LNCAP (cell line): ENCODE results near the gene CYP1A2.

Experiments used
- CTCF ChIP-seq: fragments of 450-650 bp; IDR thresholded peaks from 2 replicates; pipeline ENCODE4 v1.5.1; 2017; ENCODE audit warnings: mild to moderate bottlenecking

CYP1A2 gene

GRCh38 chr15:74768099-74768770, 19.6 kb downstream of the CYP1A2 start:
- TF ChIP-seq CTCF: no peak

GRCh38 chr15:74768771-74769342, 20.2 kb downstream of the CYP1A2 start:
- peak; percentile 77 for TF ChIP-seq CTCF

GRCh38 chr15:74769463-74770025, 20.9 kb downstream of the CYP1A2 start:
- no peak for TF ChIP-seq CTCF

GRCh38 chr15:74770211-74770903, 21.7 kb downstream of the CYP1A2 start:
- TF ChIP-seq CTCF: no peak

GRCh38 chr15:74773329-74773728, 24.7 kb downstream of the CYP1A2 start:
- no peak for TF ChIP-seq CTCF

GRCh38 chr15:74773731-74774252, 25.1 kb downstream of the CYP1A2 start:
- TF ChIP-seq CTCF: no peak

GRCh38 chr15:74775132-74775562, 26.5 kb downstream of the CYP1A2 start:
- no peak for TF ChIP-seq CTCF
